Neural cell (in vitro differentiated cells): ENCODE data around the gene C6orf132. TPM values are rescaled to one million over a fixed set of nuclear protein-coding genes. Genes with fewer than 3 reads are reported as not detected.
"Not testable (repeated sequence)": the region's sequence is repeated elsewhere in the genome, so short reads cannot be mapped to it uniquely, and the experiment has no call there.

ENCODE experiments used
- H2AFZ ChIP-seq: fragments of 200-600, 300-800 bp; sonication (generic), shearing (Covaris generic); 2 replicates; pipeline ENCODE4 v1.6.0; 2014; ENCODE audit warnings: low read depth, mild to moderate bottlenecking, antibody characterized with exemption, low read length, moderate library complexity
- H3F3A ChIP-seq: fragments of 200-600 bp; shearing (Covaris generic); 2 replicates; pipeline ENCODE4 v1.6.1; 2016; ENCODE audit warnings: mild to moderate bottlenecking, moderate library complexity, mixed read lengths, antibody characterized with exemption, low read length; ENCODE audit not compliant: insufficient read depth, poor library complexity, severe bottlenecking
- H3K27ac ChIP-seq: fragments of 200-600, 300-800 bp; sonication (generic), shearing (Covaris generic); 2 replicates; pipeline ENCODE4 v1.5.1; 2014; ENCODE audit warnings: mild to moderate bottlenecking, low read length, moderate library complexity
- H3K27me3 ChIP-seq: fragments of 300-800, 200-600 bp; sonication (generic), shearing (Covaris generic); 2 replicates; pipeline ENCODE4 v1.6.0; 2014; ENCODE audit warnings: mild to moderate bottlenecking, low read depth, low read length, moderate library complexity; ENCODE audit not compliant: insufficient read depth
- H3K36me3 ChIP-seq: fragments of 300-800, 200-600 bp; sonication (generic), shearing (Covaris generic); 2 replicates; pipeline ENCODE4 v1.5.1; 2014; ENCODE audit warnings: mild to moderate bottlenecking, antibody characterized with exemption, low read length, moderate library complexity; ENCODE audit not compliant: insufficient read depth
- H3K4me2 ChIP-seq: fragments of 300-800, 200-600 bp; sonication (generic), shearing (Covaris generic); 2 replicates; pipeline ENCODE4 v1.6.0; 2014; ENCODE audit warnings: mild to moderate bottlenecking, low read length
- H3K4me3 ChIP-seq: fragments of 300-800, 200-600 bp; sonication (generic), shearing (Covaris generic); 2 replicates; pipeline ENCODE4 v1.5.1; 2014; ENCODE audit warnings: mild to moderate bottlenecking, low read length, moderate library complexity
- H3K79me2 ChIP-seq: fragments of 200-600 bp; shearing (Covaris generic); replicated peaks from 2 replicates; pipeline ENCODE4 v1.6.0; 2014; ENCODE audit warnings: mild to moderate bottlenecking, low read length, moderate library complexity; ENCODE audit not compliant: insufficient read depth
- H3K9ac ChIP-seq: fragments of 300-800, 200-600 bp; sonication (generic), shearing (Covaris generic); 2 replicates; pipeline ENCODE4 v1.6.1; 2016; ENCODE audit warnings: mild to moderate bottlenecking, low read length, mixed read lengths
- H3K9me2 ChIP-seq: fragments of 200-600 bp; shearing (Covaris generic); 2 replicates; pipeline ENCODE4 v1.6.1; 2016; ENCODE audit warnings: mild to moderate bottlenecking, low read length, mixed read lengths; ENCODE audit not compliant: insufficient read depth
- H3K9me3 ChIP-seq: fragments of 200-600, 300-800 bp; sonication (generic), shearing (Covaris generic); 2 replicates; pipeline ENCODE4 v1.6.1; 2016; ENCODE audit warnings: mild to moderate bottlenecking, mixed run types, low read length, moderate library complexity, mixed read lengths
- H4K20me1 ChIP-seq: fragments of 200-600 bp; shearing (Covaris generic); 2 replicates; pipeline ENCODE4 v1.6.1; 2016; ENCODE audit warnings: mild to moderate bottlenecking, mixed run types; ENCODE audit not compliant: insufficient read depth
- EP300 ChIP-seq: fragments of 450-650 bp; conservative IDR thresholded peaks from 2 replicates; pipeline ENCODE4 v1.6.1; 2014; ENCODE audit warnings: antibody characterized with exemption, mild to moderate bottlenecking, moderate library complexity; ENCODE audit not compliant: poor library complexity, severe bottlenecking
- EZH2 ChIP-seq: fragments of 200-600, 300-800 bp; shearing (Covaris generic), sonication (generic); IDR thresholded peaks from 2 replicates; pipeline ENCODE4 v1.6.1; 2014; ENCODE audit warnings: antibody characterized with exemption, low read length, borderline replicate concordance, mild to moderate bottlenecking; ENCODE audit not compliant: insufficient read depth, poor library complexity, severe bottlenecking
- MXI1 ChIP-seq: fragments of 450-650 bp; conservative IDR thresholded peaks from 2 replicates; pipeline ENCODE4 v1.6.1; 2014; ENCODE audit warnings: antibody characterized with exemption, mild to moderate bottlenecking; ENCODE audit not compliant: poor library complexity, severe bottlenecking
- POLR2AphosphoS5 ChIP-seq: IDR thresholded peaks from 2 replicates; pipeline ENCODE4 v1.6.1; 2012
- RAD21 ChIP-seq: fragments of 450-650 bp; conservative IDR thresholded peaks from 2 replicates; pipeline ENCODE4 v1.6.1; 2014; ENCODE audit warnings: antibody characterized with exemption, mild to moderate bottlenecking, moderate library complexity
- SMC3 ChIP-seq: fragments of 450-650 bp; conservative IDR thresholded peaks from 2 replicates; pipeline ENCODE4 v1.6.1; 2014; ENCODE audit warnings: antibody characterized with exemption, mild to moderate bottlenecking, moderate library complexity; ENCODE audit not compliant: poor library complexity
- TAF1 ChIP-seq: IDR thresholded peaks from 2 replicates; pipeline ENCODE4 v1.6.1; 2012; ENCODE audit warnings: low read depth
- polyA plus RNA-seq: library from polyadenylated mRNA; depleted of rRNA; stranded (reverse); fragments of >200 nt; gene quantifications from 2 replicates; pipeline ENCODE4 v1.2.3, GENCODE V29; 2014
- TF ChIP-seq, protein P1 (sequence below): fragments of 450-650 bp; IDR thresholded peaks from 2 replicates; pipeline ENCODE4 v1.5.1; 2014; ENCODE audit warnings: antibody characterized with exemption, mild to moderate bottlenecking, moderate library complexity; ENCODE audit not compliant: poor library complexity, severe bottlenecking
- TF ChIP-seq, protein P2 (sequence below): IDR thresholded peaks from 2 replicates; pipeline ENCODE4 v1.6.1; 2012; ENCODE audit warnings: borderline replicate concordance

C6orf132 gene
- polyA plus RNA-seq, 1 donor from 2014 or later = not detected

DNA sequence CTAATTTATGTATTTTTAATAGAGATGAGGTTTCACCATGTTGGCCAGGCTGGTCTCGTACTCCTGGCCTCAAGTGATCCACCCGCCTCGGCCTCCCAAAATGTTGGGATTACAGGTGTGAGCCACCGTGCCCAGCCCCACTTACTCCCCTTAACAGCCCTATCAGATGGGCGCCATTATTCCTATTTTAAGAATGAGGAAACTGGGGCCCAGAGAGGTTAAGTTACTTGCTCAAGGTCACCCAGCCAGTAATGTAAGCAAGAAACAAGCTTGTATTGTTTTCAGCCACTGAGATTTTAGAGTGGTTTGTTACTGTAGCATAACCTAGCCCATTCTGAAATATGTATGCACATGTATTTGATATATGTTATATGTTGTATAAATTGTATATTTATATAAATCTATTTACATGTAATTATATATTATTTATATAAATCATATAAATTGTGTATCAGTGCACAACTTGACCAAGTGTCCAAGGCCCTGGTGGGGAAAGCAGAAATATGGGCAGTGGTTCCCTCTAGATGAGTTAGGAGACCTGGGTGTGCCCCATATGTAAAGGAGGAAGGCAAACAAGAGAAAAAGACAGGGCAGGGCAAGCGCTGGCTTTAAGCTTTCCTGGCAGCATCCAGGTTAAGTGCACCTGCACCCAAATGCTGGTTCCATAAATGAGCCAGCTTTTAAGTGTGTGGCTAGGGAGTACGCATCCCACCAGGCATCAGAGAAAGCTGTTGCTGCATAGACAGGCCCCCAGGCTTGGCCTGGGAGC is 29.6 kb upstream of the C6orf132 start:
- Histone ChIP-seq H4K20me1 (no peaks in the 10 kb centered on the region), H3K4me3 (no peak overlapping the region), H3K36me3 (no peaks in the 10 kb centered on the region), H3K9ac (no peak overlapping the region), H3K9me2 (no peaks in the 10 kb centered on the region), H3K79me2 (no peaks in the 10 kb centered on the region), H3K4me2 (no peak overlapping the region), H2AFZ (no peak overlapping the region), H3K27ac (no peak overlapping the region), H3K27me3 (no peaks in the 10 kb centered on the region), H3F3A (no peaks in the 10 kb centered on the region), H3K9me3 (no peaks in the 10 kb centered on the region)
- TF ChIP-seq, protein P1, sequence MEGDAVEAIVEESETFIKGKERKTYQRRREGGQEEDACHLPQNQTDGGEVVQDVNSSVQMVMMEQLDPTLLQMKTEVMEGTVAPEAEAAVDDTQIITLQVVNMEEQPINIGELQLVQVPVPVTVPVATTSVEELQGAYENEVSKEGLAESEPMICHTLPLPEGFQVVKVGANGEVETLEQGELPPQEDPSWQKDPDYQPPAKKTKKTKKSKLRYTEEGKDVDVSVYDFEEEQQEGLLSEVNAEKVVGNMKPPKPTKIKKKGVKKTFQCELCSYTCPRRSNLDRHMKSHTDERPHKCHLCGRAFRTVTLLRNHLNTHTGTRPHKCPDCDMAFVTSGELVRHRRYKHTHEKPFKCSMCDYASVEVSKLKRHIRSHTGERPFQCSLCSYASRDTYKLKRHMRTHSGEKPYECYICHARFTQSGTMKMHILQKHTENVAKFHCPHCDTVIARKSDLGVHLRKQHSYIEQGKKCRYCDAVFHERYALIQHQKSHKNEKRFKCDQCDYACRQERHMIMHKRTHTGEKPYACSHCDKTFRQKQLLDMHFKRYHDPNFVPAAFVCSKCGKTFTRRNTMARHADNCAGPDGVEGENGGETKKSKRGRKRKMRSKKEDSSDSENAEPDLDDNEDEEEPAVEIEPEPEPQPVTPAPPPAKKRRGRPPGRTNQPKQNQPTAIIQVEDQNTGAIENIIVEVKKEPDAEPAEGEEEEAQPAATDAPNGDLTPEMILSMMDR = no peak
- TF ChIP-seq, protein P2, sequence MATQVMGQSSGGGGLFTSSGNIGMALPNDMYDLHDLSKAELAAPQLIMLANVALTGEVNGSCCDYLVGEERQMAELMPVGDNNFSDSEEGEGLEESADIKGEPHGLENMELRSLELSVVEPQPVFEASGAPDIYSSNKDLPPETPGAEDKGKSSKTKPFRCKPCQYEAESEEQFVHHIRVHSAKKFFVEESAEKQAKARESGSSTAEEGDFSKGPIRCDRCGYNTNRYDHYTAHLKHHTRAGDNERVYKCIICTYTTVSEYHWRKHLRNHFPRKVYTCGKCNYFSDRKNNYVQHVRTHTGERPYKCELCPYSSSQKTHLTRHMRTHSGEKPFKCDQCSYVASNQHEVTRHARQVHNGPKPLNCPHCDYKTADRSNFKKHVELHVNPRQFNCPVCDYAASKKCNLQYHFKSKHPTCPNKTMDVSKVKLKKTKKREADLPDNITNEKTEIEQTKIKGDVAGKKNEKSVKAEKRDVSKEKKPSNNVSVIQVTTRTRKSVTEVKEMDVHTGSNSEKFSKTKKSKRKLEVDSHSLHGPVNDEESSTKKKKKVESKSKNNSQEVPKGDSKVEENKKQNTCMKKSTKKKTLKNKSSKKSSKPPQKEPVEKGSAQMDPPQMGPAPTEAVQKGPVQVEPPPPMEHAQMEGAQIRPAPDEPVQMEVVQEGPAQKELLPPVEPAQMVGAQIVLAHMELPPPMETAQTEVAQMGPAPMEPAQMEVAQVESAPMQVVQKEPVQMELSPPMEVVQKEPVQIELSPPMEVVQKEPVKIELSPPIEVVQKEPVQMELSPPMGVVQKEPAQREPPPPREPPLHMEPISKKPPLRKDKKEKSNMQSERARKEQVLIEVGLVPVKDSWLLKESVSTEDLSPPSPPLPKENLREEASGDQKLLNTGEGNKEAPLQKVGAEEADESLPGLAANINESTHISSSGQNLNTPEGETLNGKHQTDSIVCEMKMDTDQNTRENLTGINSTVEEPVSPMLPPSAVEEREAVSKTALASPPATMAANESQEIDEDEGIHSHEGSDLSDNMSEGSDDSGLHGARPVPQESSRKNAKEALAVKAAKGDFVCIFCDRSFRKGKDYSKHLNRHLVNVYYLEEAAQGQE = no peak
- no peak for TF ChIP-seq EP300
- no peak for TF ChIP-seq RAD21
- no peak for TF ChIP-seq SMC3
- TF ChIP-seq POLR2AphosphoS5 = no peak
- no peak for TF ChIP-seq MXI1
- TF ChIP-seq TAF1 = no peak

DNA sequence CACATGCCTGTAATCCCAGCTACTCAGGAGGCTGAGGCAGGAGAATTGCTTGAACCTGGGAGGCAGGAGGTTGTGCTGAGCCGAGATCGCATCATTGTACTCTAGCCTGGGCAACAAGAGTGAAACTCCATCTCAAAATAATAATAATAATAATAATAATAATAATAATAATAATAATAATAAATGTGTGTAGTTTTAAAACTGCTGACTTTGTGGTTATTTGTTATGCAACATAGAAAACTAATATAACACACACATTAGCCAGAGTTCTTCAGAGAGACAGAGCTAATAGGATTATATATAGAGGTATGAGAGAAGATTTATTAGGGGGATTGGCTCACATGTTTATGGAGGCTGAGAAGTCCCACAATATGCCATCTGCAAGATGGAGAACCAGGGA is 27.4 kb upstream of the C6orf132 start:
- H3F3A ChIP-seq, H3K4me3 ChIP-seq, H3K9me3 ChIP-seq, H4K20me1 ChIP-seq, H3K9ac ChIP-seq, H3K9me2 ChIP-seq, H3K36me3 ChIP-seq, H3K27ac ChIP-seq, H3K79me2 ChIP-seq, H3K4me2 ChIP-seq, H2AFZ ChIP-seq, H3K27me3 ChIP-seq: not testable (repeated sequence)

DNA sequence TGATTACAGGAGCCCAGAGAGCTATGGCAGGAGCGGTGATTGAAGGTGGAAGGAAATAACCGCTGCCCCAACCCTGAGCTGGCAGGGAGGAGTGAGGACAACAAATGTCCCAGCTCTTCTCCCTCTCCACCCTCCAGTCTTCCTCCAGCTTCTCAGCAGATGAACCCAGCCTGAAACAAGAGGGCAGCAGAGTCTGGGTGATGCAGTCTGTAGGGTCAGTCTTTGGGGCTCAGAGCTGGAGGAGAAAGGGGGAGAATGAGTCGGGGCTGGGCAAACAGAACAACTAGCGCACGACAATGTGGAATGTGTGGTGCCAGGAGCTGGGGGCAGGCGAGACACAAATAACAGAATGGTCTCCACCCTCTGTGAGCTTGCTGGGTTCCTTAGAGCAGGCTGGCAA is 26.2 kb upstream of the C6orf132 start:
- no peaks in the 10 kb centered on the region for H3F3A ChIP-seq
- H3K4me2 ChIP-seq = no peak overlapping the region
- H3K9me2 ChIP-seq = no peaks in the 10 kb centered on the region
- H3K36me3 ChIP-seq = no peaks in the 10 kb centered on the region
- no peak overlapping the region for H3K4me3 ChIP-seq
- no peaks in the 10 kb centered on the region for H3K79me2 ChIP-seq
- H3K9me3 ChIP-seq = no peaks in the 10 kb centered on the region
- TF ChIP-seq RAD21 (no peak), EP300 (no peak), POLR2AphosphoS5 (no peak), MXI1 (no peak), EZH2 (no peak), TAF1 (no peak), SMC3 (no peak)
- TF ChIP-seq, protein P2 = no peak
- TF ChIP-seq, protein P1 = no peak
- H3K27me3 ChIP-seq = no peaks in the 10 kb centered on the region
- no peaks in the 10 kb centered on the region for H4K20me1 ChIP-seq
- no peak overlapping the region for H3K27ac ChIP-seq
- no peak overlapping the region for H3K9ac ChIP-seq
- no peak overlapping the region for H2AFZ ChIP-seq
